ENCODE data around the gene SUCNR1.

DNA sequence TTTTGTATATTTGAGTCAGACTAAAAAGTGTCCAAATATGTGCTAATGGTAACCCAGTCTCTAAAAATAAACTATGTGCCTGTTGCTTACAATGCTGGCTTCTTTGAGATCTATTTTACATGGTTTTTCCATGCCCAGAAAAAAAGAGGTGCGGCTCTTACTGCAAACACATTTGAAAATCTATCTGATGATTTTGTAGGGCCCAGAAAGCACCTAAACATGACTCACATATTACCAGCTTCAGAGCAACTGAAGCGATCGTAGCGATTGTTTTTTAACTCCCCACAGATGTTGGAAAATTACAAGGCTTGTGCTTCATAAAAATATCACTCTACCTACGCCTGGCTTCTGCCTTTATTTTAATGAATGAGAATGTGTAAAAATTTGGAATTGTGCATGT is 53.5 kb downstream of the SUCNR1 start:
- no peak for TF ChIP-seq POLR2A (IDR thresholded peaks at IDR 0.05)
- TF ChIP-seq, protein P1, sequence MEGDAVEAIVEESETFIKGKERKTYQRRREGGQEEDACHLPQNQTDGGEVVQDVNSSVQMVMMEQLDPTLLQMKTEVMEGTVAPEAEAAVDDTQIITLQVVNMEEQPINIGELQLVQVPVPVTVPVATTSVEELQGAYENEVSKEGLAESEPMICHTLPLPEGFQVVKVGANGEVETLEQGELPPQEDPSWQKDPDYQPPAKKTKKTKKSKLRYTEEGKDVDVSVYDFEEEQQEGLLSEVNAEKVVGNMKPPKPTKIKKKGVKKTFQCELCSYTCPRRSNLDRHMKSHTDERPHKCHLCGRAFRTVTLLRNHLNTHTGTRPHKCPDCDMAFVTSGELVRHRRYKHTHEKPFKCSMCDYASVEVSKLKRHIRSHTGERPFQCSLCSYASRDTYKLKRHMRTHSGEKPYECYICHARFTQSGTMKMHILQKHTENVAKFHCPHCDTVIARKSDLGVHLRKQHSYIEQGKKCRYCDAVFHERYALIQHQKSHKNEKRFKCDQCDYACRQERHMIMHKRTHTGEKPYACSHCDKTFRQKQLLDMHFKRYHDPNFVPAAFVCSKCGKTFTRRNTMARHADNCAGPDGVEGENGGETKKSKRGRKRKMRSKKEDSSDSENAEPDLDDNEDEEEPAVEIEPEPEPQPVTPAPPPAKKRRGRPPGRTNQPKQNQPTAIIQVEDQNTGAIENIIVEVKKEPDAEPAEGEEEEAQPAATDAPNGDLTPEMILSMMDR (IDR thresholded peaks at IDR 0.05) = no peak
- TF ChIP-seq POLR2AphosphoS5 (IDR thresholded peaks at IDR 0.05) = no peak
